ENCODE data around the gene ARFRP1. TPM values are rescaled to one million over a fixed set of nuclear protein-coding genes. Genes with fewer than 3 reads are reported as not detected.
A peak's percentile ranks its signal among the peaks of the same experiment; 100 is the strongest.

The ARFRP1 gene
- polyA plus RNA-seq, 1 experiment = 23.8 TPM

DNA sequence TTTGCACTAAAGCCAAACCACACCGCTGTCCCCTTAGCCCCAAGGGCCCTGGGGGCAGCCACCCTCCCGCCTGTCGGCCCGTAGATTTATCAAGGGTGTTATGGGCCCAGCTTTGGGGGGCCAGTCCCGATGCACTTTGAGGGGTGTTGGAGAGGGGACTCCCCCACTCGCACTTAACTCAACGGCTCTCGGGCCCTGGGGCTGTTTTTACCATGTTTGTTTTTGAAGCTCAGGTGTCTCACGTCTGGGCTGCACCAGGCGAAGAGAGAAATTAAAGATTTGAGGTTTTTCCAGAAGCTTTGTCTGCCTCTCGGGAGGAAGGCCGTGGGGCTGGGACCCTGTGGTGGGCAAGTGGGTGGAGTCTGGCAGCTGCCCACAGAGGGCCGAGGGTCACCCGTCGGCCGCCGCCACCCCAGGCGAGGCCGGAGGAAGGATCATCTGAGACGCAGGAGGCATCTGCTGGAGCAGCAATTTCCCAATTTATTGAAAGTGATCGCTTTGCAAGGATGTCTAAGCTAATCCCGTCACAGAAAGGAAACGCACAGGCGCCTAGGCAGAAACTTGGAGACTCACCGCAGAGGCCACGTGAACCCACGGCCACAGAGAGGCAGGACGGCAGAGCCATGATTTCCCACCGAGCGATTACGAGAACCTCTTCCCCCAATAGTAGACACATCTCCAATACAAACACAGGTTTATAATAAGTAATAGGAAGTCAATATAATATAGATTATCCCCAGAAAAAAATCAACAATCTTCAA lies 35.6 kb upstream of the ARFRP1 start:
- H3K9me3 ChIP-seq (ENCODE audit: control insufficient read depth, insufficient read depth, low read length) = no peaks in the 10 kb centered on the region; the same call in 1 of the 2 replicates
- no peaks in the 10 kb centered on the region for H3K27me3 ChIP-seq (ENCODE audit: control insufficient read depth, insufficient read depth, low read length)
- H3K27ac ChIP-seq (ENCODE audit: low read depth, low read length) = no peak overlapping the region
- ChIA-PET POLR2A (no interaction called here), CTCF (interaction anchor here (0.6 kb wide), 1 partner anchor 24 kb away, joined by 3 read pairs; no protein-coding TSS in a partner anchor)
- no peak for DNase-seq (ENCODE audit: low read depth, low spot score)
- no peak overlapping the region for H3K4me3 ChIP-seq (ENCODE audit: low read depth, low read length)
- TF ChIP-seq CTCF (IDR thresholded peaks at IDR 0.05; ENCODE audit: low read depth, low read length) = no peak

DNA sequence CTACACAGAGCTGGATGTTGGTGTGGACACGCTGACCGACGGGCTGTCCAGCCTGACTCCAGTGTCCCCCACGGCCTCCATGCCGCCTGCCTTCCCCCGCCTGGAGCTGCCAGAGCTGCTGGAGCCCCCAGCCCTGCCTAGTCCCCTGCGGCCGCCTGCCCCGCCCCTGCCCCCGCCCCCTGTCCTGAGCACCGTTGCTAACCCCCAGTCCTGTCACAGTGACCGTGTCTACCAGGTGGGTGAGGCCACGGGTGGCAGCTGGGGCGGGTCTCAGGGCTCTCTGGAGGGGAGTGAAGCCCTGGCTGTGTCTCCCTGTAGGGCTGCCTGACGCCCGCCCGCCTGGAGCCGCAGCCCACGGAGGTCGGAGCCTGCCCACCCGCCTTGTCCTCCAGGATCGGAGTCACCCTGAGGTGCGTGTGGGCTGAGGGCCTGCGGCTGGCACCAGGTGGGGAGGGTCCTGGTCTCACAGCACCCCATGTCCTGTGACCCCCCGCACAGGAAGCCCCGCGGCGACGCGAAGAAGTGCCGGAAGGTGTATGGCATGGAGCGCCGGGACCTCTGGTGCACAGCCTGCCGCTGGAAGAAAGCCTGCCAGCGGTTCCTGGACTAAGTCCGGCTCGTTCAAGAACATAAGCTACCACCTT lies 34.7 kb upstream of the ARFRP1 start:
- no peak for TF ChIP-seq CTCF (IDR thresholded peaks at IDR 0.05; ENCODE audit: low read depth, low read length)
- ChIA-PET CTCF (interaction anchor here (1.7 kb wide), 1 partner anchor 205 kb away, joined by 6 read pairs; the partner anchor contains the start of gene PTK6), POLR2A (no interaction called here)
- no peaks in the 10 kb centered on the region for H3K27me3 ChIP-seq (ENCODE audit: control insufficient read depth, insufficient read depth, low read length)
- no peaks in the 10 kb centered on the region; the same call in 1 of the 2 replicates for H3K9me3 ChIP-seq (ENCODE audit: control insufficient read depth, insufficient read depth, low read length)
- no peak overlapping the region for H3K27ac ChIP-seq (ENCODE audit: low read depth, low read length)
- DNase-seq (ENCODE audit: low read depth, low spot score) = no peak
- H3K4me3 ChIP-seq (ENCODE audit: low read depth, low read length) = no peak overlapping the region

DNA sequence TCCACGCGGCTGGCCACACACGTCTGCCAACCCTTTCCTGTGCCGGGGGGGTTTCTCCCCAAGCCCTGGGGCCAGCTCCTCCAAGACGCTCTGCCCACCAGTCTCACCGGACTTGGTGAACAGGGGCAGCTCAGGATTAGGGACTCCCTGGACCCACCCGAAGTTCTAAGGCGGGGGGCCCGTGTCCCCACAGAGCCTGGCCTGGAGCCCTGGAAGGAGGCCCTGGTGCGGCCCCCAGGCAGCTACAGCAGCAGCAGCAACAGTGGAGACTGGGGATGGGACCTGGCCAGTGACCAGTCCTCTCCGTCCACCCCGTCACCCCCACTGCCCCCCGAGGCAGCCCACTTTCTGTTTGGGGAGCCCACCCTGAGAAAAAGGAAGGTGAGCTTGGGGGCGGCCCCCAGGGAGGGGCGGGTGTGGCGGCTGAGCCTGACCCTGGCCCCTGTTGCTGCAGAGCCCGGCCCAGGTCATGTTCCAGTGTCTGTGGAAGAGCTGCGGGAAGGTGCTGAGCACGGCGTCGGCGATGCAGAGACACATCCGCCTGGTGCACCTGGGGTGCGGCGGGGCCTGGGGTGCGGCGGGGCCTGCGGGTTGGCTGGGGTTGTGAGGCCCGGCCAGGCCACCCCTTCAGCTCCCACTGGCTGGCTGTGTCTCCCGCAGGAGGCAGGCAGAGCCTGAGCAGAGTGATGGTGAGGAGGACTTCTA lies 34.1 kb upstream of the ARFRP1 start:
- H3K27ac ChIP-seq (ENCODE audit: low read depth, low read length) = peak overlapping the region; percentile 39

GRCh38 chr20:63741354-63741675 lies 33.5 kb upstream of the ARFRP1 start:
- ChIA-PET CTCF (interaction anchor here (1.6 to 1.7 kb wide), 2 partner anchors 34 to 203 kb away, joined by 5 to 6 read pairs; partner anchors contain the start of gene PTK6), POLR2A (interaction anchor here (0.7 to 1.8 kb wide), 7 partner anchors 34 to 220 kb away, joined by 4 to 16 read pairs (median 5); partner anchors contain the start of genes ARFRP1, TPD52L2 and ZGPAT)
- no peaks in the 10 kb centered on the region for H3K27me3 ChIP-seq (ENCODE audit: control insufficient read depth, insufficient read depth, low read length)
- no peaks in the 10 kb centered on the region; the same call in 1 of the 2 replicates for H3K9me3 ChIP-seq (ENCODE audit: control insufficient read depth, insufficient read depth, low read length)
- peak overlapping the region; percentile 39 for H3K27ac ChIP-seq (ENCODE audit: low read depth, low read length)
- no peak for TF ChIP-seq CTCF (IDR thresholded peaks at IDR 0.05; ENCODE audit: low read depth, low read length)
- DNase-seq (ENCODE audit: low read depth, low spot score) = no peak
- peak overlapping the region; percentile 74 for H3K4me3 ChIP-seq (ENCODE audit: low read depth, low read length)

More for the DNA sequence above, 34.1 kb upstream of the ARFRP1 start:
- no peaks in the 10 kb centered on the region; the same call in 1 of the 2 replicates for H3K9me3 ChIP-seq (ENCODE audit: control insufficient read depth, insufficient read depth, low read length)
- no peak for DNase-seq (ENCODE audit: low read depth, low spot score)
- no peaks in the 10 kb centered on the region for H3K27me3 ChIP-seq (ENCODE audit: control insufficient read depth, insufficient read depth, low read length)
- ChIA-PET POLR2A (interaction anchor here (0.9 to 1.8 kb wide), 6 partner anchors 33 to 221 kb away, joined by 4 to 16 read pairs (median 6); partner anchors contain the start of genes ARFRP1, TPD52L2 and ZGPAT), CTCF (interaction anchor here (1.6 to 1.7 kb wide), 2 partner anchors 34 to 204 kb away, joined by 5 to 6 read pairs; partner anchors contain the start of gene PTK6)
- peak overlapping the region; percentile 74 for H3K4me3 ChIP-seq (ENCODE audit: low read depth, low read length)
- TF ChIP-seq CTCF (IDR thresholded peaks at IDR 0.05; ENCODE audit: low read depth, low read length) = no peak
